ENCODE data around the gene CORIN.
"Not testable (repeated sequence)": the region's sequence is repeated elsewhere in the genome, so short reads cannot be mapped to it uniquely, and the experiment has no call there.

The CORIN gene

GRCh38 chr4:47736146-47736545, 101.7 kb downstream of the CORIN start:
- no peak overlapping the region for H3K4me3 ChIP-seq (ENCODE audit: low read length)
- no peak for DNase-seq (ENCODE audit: low read depth, low spot score)

DNA sequence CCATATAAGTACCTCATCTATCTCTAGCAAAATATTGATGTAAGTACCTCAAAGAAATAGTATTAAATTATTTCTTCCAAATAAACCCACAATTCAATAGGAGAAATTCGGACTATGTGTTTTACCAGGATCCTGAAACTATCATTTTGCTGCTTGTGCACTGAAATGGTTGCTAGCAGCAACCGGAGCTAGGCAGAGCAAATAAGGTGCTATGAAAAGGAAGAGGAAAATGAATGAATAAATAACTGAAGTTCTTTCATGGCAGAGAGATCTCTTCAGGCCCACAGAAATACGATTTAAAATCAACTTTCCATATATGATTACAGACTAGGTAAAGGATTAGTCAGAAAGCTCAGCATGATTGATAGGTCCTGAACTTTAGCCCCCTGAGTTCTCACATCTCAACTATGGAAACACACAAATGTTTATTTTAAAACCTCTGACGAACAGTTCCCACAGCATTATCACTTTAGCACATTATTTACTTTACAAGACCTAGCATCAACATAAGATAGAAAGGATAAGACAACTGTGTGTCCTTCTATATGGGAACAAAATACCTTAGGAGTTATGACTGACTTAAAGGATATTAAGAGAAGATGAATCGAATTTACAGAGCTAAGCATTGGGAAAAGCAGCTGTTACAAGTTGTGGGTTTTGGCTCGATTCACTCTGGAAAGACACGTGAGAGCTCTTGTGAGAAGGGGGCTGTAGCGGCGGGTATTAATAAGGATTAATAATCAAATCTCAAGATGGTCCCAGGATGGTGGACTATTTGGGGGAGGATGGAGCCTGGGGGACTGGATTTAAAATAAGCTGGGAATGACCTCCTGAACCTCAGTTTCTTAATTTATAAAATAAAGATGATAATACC, 104.3 kb downstream of the CORIN start:
- DNase-seq (ENCODE audit: low read depth, low spot score) = no peak
- H3K4me3 ChIP-seq (ENCODE audit: low read length) = no peak overlapping the region

DNA sequence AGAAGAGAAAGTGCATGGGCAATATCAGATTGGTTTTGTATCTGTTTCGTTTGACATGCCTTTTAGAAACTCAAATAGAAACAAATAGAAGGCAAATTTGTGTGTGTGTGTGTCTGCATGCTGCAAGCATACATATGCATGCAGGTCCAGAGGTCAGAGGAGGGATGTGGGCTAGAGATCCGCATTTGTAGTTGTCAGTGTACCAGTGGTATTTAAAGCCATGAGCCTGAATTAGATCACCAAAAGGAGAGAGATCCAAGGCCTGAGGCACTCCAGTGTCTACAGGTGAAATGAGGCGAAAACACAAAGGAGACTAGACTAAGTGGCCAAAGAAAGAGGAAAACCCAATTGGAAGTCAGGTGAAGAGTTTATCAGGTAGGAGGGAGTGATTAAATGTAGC, 106.7 kb downstream of the CORIN start:
- H3K4me3 ChIP-seq (ENCODE audit: low read length) = no peak overlapping the region
- no peak for DNase-seq (ENCODE audit: low read depth, low spot score)

DNA sequence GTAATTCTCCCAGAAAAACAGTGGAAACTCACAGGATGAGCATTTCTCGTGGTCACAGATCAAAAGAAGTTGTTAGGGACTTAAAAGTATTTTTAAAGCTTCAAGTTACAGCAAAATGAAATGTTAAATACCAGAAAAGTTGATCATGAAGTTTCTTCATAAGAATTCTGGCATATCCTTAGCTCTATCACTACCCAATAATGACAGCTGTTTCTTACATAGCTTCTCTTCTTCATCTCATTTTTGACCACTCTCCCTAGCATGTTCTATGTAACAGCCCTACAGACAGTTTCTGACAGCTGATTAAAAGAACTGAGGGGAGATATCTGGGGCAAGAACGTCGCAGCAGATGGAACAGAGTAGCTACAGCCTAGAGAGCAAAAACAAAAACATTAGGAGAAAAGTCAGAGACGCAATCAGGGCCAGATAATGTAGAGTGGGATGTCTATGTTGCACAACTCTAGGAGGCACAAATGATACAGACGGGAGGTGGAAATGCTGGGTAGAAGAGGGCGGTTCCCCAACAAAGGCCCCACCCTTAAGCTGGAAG, 108.7 kb downstream of the CORIN start:
- no peak for DNase-seq (ENCODE audit: low read depth, low spot score)
- H3K4me3 ChIP-seq (ENCODE audit: low read length) = no peak overlapping the region

- no peak for DNase-seq (ENCODE audit: low read depth, low spot score)
Observed at GRCh38 chr4:47721892-47722575, 115.8 kb downstream of the CORIN start.

DNA sequence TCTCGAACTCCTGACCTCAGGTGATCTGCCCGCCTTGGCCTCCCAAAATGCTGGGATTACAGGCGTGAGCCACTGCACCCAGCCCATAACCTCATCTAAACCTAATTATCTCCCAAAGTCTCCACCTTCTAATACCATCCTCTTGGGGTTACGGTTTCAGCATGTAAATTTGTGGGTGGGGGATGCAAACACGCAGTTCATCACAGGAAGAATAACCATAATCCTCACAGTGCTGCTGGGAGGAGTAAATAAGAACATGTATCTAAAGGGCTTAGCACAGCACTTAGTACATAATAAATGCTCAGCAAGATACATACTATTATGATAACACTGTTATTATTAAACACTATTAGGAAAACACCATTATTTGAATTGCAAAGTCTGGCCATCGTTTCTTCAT, 116.4 kb downstream of the CORIN start:
- no peak for DNase-seq (ENCODE audit: low read depth, low spot score)
- no peak overlapping the region for H3K4me3 ChIP-seq (ENCODE audit: low read length)

More at GRCh38 chr4:47721892-47722575, 115.8 kb downstream of the CORIN start:
- H3K4me3 ChIP-seq (ENCODE audit: low read length) = no peak overlapping the region

GRCh38 chr4:47720787-47721186, 117.1 kb downstream of the CORIN start:
- DNase-seq (ENCODE audit: low read depth, low spot score) = no peak
- no peak overlapping the region for H3K4me3 ChIP-seq (ENCODE audit: low read length)

DNA sequence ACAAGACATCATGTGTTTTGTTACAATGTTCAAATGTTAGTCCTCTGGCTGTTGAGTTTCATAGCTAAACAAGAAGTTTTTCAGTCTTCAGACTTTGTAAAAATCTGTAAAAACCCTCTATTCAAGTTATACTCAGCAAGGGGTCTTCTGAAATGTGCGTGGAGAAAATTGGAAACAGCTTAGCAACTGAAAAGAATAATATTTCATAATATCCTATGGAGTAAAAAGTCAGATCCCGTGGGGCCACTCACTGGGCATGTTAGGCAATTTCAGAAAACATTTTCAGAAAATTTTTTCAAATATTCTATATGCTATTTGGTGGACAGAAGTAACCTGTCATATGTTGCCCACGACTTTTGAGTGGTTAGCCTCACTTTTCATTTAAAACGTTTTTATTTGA, 118.3 kb downstream of the CORIN start:
- no peak overlapping the region for H3K4me3 ChIP-seq (ENCODE audit: low read length)
- DNase-seq (ENCODE audit: low read depth, low spot score) = no peak

- no peak for DNase-seq (ENCODE audit: low read depth, low spot score)
- no peak overlapping the region for H3K4me3 ChIP-seq (ENCODE audit: low read length)
Observed at GRCh38 chr4:47718696-47719095, 119.2 kb downstream of the CORIN start.

DNA sequence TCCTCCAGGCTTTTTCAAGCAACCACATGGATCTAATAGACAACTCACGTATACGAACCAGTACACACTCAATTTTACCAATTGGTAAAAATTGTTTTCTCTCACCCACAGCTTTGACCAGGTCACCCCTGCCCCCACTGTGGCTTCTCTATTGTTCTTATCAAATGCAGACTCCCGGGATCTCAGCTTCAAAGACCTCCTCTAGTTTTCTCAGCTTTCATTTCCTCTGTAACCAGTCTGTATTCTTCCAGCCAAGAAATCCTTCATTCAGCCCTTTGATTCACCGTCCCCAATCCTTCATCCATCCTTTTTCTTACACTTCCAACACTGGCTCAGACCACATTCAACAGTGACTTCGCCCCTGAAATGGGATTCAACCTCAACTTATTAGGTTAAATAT, 120.7 kb downstream of the CORIN start:
- DNase-seq (ENCODE audit: low read depth, low spot score) = no peak
- no peak overlapping the region for H3K4me3 ChIP-seq (ENCODE audit: low read length)

DNA sequence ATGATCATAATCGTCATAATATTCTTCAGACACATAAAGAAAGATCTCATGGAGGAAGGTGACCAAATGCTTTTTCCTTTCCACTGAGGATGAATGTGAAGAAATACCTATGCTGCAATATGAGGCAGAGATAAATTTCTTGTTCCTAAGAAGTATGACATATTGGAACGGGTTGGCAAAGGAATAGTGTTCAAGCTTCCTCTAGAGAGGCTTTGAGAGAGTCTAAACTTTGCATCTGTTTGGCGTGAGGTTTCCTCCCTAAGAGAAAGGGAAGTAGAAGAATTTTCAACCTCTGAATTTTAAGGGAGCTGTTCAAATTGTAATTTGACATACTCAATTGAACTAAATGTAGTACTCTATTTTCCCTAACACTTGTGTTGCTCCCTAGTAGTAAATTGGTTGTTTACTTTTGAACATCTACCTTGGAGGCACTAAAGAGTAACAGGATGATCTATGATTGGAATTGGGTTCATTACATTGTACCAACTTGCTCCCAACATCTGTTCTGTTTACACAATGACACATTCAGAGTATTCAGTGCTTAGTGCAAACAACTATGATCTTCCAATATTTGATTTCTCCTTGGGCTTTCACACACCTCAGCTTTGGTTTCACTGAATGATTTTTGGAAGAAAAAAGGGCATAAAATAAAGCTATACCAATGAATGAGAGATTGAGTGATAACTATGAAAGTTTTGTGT, 122.0 kb downstream of the CORIN start:
- H3K4me3 ChIP-seq (ENCODE audit: low read length) = no peak overlapping the region
- no peak for DNase-seq (ENCODE audit: low read depth, low spot score)

- no peak for DNase-seq (ENCODE audit: low read depth, low spot score)
- H3K4me3 ChIP-seq (ENCODE audit: low read length) = no peak overlapping the region
Observed at GRCh38 chr4:47714269-47714668, 123.6 kb downstream of the CORIN start.

- DNase-seq (ENCODE audit: low read depth, low spot score) = no peak
- no peak overlapping the region for H3K4me3 ChIP-seq (ENCODE audit: low read length)
Observed at GRCh38 chr4:47713129-47713834, 124.6 kb downstream of the CORIN start.

DNA sequence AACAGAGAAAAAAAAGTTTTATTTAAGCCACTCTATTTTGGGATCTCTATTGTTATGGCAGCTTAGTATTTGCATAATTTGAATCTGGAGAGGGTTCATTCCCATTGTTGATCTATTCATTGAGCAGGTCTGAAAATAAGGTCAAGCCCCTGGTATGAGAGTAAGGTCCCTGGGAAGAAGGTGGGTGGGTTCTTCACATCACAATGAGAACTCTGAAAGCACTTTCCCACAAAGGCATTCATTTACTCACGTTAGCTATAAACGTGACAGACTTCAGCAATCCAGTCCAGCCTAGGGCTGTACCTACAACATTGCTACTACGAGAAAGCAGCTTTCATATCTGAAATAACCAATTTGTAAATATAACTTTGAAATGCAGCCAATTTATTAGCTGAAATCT, 126.2 kb downstream of the CORIN start:
- no peak for DNase-seq (ENCODE audit: low read depth, low spot score)
- no peak overlapping the region for H3K4me3 ChIP-seq (ENCODE audit: low read length)

GRCh38 chr4:47711183-47711582, 126.7 kb downstream of the CORIN start:
- no peak for DNase-seq (ENCODE audit: low read depth, low spot score)
- no peak overlapping the region for H3K4me3 ChIP-seq (ENCODE audit: low read length)

DNA sequence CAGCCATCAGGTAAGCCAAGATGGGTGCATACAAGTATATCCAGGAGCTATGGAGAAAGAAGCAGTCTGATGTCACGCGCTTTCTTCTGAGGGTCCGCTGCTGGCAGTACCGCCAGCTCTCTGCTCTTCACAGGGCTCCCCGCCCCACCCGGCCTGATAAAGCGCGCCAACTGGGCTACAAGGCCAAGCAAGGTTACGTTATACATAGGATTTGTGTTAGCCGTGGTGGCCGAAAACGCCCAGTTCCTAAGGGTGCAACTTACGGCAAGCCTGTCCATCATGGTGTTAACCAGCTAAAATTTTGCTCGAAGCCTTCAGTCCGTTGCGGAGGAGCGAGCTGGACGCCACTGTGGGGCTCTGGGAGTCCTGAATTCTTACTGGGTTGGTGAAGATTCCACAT, 131.5 kb downstream of the CORIN start:
- DNase-seq (ENCODE audit: low read depth, low spot score); H3K4me3 ChIP-seq (ENCODE audit: low read length): not testable (repeated sequence)

GRCh38 chr4:47705326-47705981, 132.4 kb downstream of the CORIN start:
- H3K4me3 ChIP-seq (ENCODE audit: low read length) = no peak overlapping the region
- DNase-seq (ENCODE audit: low read depth, low spot score) = peak; percentile 39

DNA sequence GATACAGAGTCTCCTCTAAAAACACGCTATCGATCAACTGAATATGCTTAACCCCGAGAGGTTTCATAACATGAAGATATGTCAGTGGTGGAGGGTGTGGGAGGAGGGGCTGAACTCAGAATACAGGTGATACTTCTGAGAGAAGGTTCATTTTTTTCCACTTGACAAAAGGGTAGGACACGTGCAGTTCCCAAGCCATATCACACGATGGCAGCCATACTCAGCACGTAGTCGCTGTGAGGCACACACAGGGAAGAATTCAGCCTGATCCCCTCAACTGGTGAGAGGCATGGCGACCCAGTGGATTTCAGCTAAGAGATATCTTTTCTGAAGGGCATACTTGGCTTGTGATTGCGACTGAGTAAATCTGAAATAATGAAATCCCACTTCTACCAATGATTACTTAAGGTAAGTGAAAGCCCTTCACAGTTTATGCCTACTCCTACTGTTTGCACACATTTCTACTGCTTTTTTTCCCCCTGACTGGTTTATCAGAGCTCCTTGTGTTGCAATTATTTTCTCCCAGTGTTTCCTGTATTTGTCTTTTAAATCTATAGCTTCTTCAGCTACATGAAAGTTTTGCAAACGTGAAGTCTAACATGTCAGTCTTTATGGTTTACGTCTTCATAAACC, 133.1 kb downstream of the CORIN start:
- no peak overlapping the region for H3K4me3 ChIP-seq (ENCODE audit: low read length)
- DNase-seq (ENCODE audit: low read depth, low spot score) = peak; percentile 23

All from Jurkat, Clone E6-1 (cell line).